Esophagus squamous epithelium (tissue), 5 donors: ENCODE measurements around the gene CNKSR3. TPM values are rescaled to one million over a fixed set of nuclear protein-coding genes. Genes with fewer than 3 reads are reported as not detected.

Source experiments
- DNase-seq: peaks from one replicate; lab custom pipeline; 2025; lab: John Stamatoyannopoulos, UW
- H3K27ac ChIP-seq, 4 donors: fragments of 200-600 bp; sonication (generic); one replicate each; pipeline ENCODE4 v1.5.1; 2016 to 2019; ENCODE audit warnings: mild to moderate bottlenecking in 1 of 4
- H3K27me3 ChIP-seq, 4 donors: fragments of 200-600 bp; sonication (generic); 1 replicate in 3 of 4; 2 replicates in 1 of 4; pipeline versions ENCODE4 v1.5.1 to v1.6.0; 2017 to 2021; ENCODE audit warnings: antibody characterized with exemption in 1 of 4
- H3K36me3 ChIP-seq, 3 donors: fragments of 200-600 bp; sonication (generic); one replicate each; pipeline ENCODE4 v1.5.1; 2016 to 2019
- H3K4me1 ChIP-seq, 3 donors: fragments of 200-600 bp; sonication (generic); one replicate each; pipeline ENCODE4 v1.5.1; 2017 to 2019
- H3K4me3 ChIP-seq, 4 donors: fragments of 200-600 bp; sonication (generic); 1 replicate in 3 of 4; 2 replicates in 1 of 4; pipeline ENCODE4 v1.5.1; 2016 to 2019; ENCODE audit warnings: mild to moderate bottlenecking in 2 of 4, moderate library complexity in 1 of 4
- H3K9me3 ChIP-seq, 3 donors: fragments of 200-600 bp; sonication (generic); one replicate each; pipeline ENCODE4 v1.5.1; 2016 to 2019
- POLR2A ChIP-seq, 4 donors: fragments of 450-650 bp; IDR thresholded peaks; one replicate each; pipeline ENCODE4 v1.6.1; 2017; ENCODE audit warnings: antibody characterized with exemption in 4 of 4, mild to moderate bottlenecking in 4 of 4, moderate library complexity in 3 of 4
- WGBS, 2 donors: methylation state at CpG; one replicate each; pipeline ENCODE4 v1.1.5; 2018; 5-methylcytosine and 5-hydroxymethylcytosine counted together
- intact Hi-C: fragments of 100-400 bp; cut with DNase I; formaldehyde crosslinking; loops from one replicate; pipeline ENCODE4 v1.15.0; 2022
- total RNA-seq, 4 donors: library from RNA; depleted of rRNA; stranded (reverse); fragments of >200 nt; gene quantifications; one replicate each; pipeline ENCODE4 v1.1.0, GENCODE V29; 2016
- TF ChIP-seq, protein P1 (sequence below), 6 experiments: fragments of 450-650 bp in 4 of 6; fragments of 200-600 bp in 2 of 6; sonication (generic) in 2 of 6; IDR thresholded peaks; one replicate each; pipeline ENCODE4 v1.5.1; 2016 to 2019; ENCODE audit warnings: antibody characterized with exemption in 6 of 6, mild to moderate bottlenecking in 4 of 6, moderate library complexity in 4 of 6
- donor health status: DM: yes; HTN: yes; CAD: no.

Gene CNKSR3
- total RNA-seq, 4 donors from 2014 or later: 10.2 to 18.8 (median 13.8) TPM

DNA sequence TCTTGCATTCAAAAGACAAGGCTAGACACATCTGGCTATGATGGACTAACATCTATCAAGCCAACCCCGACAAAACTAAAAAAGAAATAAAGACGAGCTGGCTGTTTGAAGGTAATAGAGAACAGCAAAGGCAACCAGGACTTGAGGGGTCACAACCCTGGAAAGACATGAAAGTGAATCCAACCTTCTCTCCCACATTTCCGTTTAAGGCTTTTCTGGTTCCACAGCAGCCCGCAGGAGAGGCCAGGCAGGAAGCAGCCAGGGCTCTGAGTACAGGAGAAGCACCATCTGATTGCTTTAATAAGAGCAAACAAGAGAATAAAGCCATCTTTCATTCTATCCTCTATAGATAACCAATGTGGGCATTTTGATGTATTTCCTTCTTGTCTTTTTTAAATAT is 14.3 kb downstream of the CNKSR3 start:
- H3K4me3 ChIP-seq: no peak overlapping the region
- no peaks in the 10 kb centered on the region for H3K9me3 ChIP-seq
- no peak overlapping the region for H3K27ac ChIP-seq
- H3K36me3 ChIP-seq: peaks cover 0 to 6% (median 0%) of the 10 kb centered on the region in 3 donors
- H3K4me1 ChIP-seq: peaks cover 0 to 33% (median 0%) of the 10 kb centered on the region in 3 donors
- H3K27me3 ChIP-seq: no peaks in the 10 kb centered on the region
- 49 to 76% methylated on average over 4 of the region's 4 CpGs for WGBS, 2 donors
- intact Hi-C loops: no loop called here
- DNase-seq: no peak
- TF ChIP-seq, protein P1, sequence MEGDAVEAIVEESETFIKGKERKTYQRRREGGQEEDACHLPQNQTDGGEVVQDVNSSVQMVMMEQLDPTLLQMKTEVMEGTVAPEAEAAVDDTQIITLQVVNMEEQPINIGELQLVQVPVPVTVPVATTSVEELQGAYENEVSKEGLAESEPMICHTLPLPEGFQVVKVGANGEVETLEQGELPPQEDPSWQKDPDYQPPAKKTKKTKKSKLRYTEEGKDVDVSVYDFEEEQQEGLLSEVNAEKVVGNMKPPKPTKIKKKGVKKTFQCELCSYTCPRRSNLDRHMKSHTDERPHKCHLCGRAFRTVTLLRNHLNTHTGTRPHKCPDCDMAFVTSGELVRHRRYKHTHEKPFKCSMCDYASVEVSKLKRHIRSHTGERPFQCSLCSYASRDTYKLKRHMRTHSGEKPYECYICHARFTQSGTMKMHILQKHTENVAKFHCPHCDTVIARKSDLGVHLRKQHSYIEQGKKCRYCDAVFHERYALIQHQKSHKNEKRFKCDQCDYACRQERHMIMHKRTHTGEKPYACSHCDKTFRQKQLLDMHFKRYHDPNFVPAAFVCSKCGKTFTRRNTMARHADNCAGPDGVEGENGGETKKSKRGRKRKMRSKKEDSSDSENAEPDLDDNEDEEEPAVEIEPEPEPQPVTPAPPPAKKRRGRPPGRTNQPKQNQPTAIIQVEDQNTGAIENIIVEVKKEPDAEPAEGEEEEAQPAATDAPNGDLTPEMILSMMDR (IDR thresholded peaks at IDR 0.05): no peak
- TF ChIP-seq POLR2A (IDR thresholded peaks at IDR 0.05): no peak

DNA sequence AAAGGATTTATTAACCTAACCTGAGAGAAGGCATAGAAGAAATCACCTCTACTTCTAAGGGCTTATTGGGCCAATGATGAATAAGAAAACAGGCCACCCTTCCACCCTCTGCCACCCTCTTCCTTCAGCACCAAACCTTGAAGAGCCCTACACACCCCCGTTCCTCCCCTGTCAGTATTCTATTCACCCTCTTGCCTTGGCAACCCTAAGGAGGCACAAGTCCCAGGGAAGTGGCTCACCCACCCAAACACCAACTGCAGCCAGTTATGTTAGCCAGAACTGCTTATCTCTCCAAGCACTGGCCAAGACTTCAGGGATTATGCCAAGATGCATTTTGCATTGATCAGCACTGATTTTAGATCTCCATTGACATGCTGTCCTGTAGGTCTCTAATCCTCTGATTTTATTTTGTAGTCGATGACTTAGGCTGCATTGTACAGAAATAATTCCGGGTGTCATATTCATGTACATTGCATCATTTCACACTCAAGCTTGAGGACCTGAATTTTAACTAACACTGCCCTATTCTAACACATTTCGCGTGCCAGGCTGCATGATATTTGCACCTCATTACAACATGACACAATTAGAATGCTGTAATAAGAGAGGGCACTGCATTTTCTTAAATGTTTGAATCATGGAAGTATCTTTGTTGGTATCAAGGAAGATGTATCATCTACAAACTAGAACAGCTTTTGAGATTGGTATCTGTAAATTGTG is 15.7 kb downstream of the CNKSR3 start:
- peaks cover 0 to 26% (median 0%) of the 10 kb centered on the region in 3 donors for H3K4me1 ChIP-seq
- H3K9me3 ChIP-seq: no peaks in the 10 kb centered on the region
- no peak for TF ChIP-seq POLR2A (IDR thresholded peaks at IDR 0.05)
- TF ChIP-seq, protein P1 (IDR thresholded peaks at IDR 0.05): no peak
- 70 to 80% methylated on average over 5 of the region's 5 CpGs for WGBS, 2 donors
- H3K4me3 ChIP-seq: no peak overlapping the region
- no peaks in the 10 kb centered on the region for H3K27me3 ChIP-seq
- H3K27ac ChIP-seq: no peak overlapping the region
- intact Hi-C loops: no loop called here
- no peak for DNase-seq
- H3K36me3 ChIP-seq: peaks cover 0 to 6% (median 0%) of the 10 kb centered on the region in 3 donors

DNA sequence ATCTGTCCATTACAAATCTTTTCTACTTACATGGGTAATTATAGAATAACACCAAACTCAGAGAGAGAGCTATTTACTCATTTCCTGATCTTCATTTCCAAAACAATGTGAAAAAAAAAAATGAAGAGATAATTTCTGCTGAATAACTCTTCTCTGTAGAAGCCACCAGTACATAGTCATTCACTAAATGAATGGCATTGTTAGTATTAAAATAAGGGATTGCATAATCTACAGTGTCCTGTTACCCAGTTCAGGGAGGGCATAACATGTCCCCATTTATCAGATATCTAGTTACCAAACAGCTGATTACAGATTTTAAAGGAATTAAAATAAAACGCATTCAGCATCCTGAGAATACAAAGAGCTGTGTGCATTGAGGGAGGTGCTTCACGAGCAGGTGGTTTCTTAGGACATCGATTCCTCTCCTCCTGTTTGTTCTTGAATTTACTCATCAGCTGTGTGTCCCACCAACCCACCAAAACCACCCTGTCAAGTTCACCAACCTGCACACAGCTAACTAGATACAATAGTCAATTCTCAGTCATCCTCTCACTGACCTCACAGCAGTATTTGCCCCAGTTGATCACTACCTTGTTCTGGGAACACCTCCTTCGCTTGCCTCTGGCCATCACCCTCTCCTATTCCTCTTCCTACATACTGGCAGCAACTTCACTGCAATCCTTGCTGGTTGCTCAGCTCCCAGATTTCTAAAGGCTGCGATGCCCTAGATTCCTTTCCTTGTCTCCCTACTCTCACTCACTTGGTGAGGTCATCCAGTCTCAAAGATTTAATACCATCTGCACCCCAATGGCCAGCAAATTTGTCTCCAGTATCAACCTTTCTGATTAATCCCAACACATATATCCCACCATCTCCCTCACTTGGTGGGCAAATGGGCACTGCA is 18.7 kb downstream of the CNKSR3 start:
- H3K4me3 ChIP-seq: no peak overlapping the region
- TF ChIP-seq POLR2A (IDR thresholded peaks at IDR 0.05): no peak
- TF ChIP-seq, protein P1 (IDR thresholded peaks at IDR 0.05): no peak
- intact Hi-C loops: no loop called here
- WGBS, 2 donors: 90% methylated on average over 5 of the region's 5 CpGs
- H3K27me3 ChIP-seq: no peaks in the 10 kb centered on the region
- H3K27ac ChIP-seq: no peak overlapping the region
- peaks cover 0 to 42% (median 0%) of the 10 kb centered on the region in 3 donors for H3K4me1 ChIP-seq
- H3K9me3 ChIP-seq: no peaks in the 10 kb centered on the region
- DNase-seq: no peak
- peaks cover 0 to 1% (median 0%) of the 10 kb centered on the region in 3 donors for H3K36me3 ChIP-seq

DNA sequence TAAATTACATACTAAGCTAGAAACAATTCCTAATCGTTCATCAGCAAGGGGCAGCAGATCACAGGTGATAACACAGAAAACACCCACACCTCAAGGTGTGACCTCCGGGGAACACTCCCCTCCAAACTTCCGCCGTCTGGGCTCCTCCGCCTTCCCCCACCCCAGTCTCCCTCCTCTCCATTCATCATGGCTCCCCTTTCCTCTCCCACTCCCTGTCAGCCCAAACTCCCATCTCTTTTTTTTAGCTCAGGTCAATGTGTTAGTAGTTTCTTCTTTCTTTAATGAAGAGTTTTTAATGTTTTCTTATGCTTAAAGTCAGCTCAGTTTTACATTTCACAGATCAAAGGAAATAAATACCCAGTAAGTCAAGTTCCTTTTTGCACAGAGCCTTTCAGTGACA is 20.7 kb downstream of the CNKSR3 start:
- no peak for TF ChIP-seq POLR2A (IDR thresholded peaks at IDR 0.05)
- TF ChIP-seq, protein P1 (IDR thresholded peaks at IDR 0.05): no peak
- DNase-seq: no peak
- no peaks in the 10 kb centered on the region for H3K27me3 ChIP-seq
- peaks cover 4 to 49% (median 12%) of the 10 kb centered on the region in 3 donors for H3K4me1 ChIP-seq
- intact Hi-C loops: no loop called here
- no peak overlapping the region for H3K27ac ChIP-seq
- H3K4me3 ChIP-seq: no peak overlapping the region
- 88 to 93% methylated on average over 5 of the region's 5 CpGs for WGBS, 2 donors
- no peaks in the 10 kb centered on the region for H3K36me3 ChIP-seq
- no peaks in the 10 kb centered on the region for H3K9me3 ChIP-seq
